ENCODE results near the gene AP5Z1. TPM values are rescaled to one million over a fixed set of nuclear protein-coding genes. Genes with fewer than 3 reads are reported as not detected.

The AP5Z1 gene
- polyA plus RNA-seq, 1 of the 3 experiments (the other 2 are of a cell fraction), result 29.5 TPM

DNA sequence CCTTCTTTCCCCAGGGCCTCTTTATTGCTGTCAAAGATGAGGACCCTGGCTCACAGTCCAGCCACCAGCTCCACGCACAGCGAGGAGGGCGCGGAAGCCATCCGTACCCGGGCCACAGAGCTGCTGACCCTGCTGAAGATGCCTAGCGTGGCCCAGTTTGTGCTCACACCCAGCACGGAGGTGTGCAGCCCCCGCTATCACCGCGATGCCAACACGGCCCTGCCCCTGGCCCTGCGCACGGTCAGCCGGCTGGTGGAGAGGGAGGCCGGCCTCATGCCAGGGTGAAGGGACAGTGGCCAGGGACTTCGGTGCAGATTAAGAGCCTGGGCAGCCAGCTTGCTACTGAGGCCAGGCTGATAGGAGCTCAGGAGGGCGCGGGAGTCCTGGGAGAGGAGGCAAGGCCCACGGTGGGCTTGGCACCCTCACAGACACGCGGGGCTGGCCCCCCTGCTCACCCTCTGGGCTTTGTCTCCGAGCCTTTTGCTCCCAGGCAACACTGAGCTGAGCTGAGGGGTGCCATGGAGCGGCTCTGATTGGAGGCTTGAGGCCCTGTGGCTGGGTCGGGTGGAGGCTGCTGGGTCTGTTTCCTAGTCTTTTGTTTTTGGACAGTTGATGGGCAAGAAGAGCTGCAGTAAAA, 15.8 kb downstream of the AP5Z1 start:
- TF ChIP-seq, protein P1, sequence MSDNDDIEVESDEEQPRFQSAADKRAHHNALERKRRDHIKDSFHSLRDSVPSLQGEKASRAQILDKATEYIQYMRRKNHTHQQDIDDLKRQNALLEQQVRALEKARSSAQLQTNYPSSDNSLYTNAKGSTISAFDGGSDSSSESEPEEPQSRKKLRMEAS (IDR thresholded peaks at IDR 0.05; ENCODE audit: low read depth), result no peak
- no peak for TF ChIP-seq CHD2 (IDR thresholded peaks at IDR 0.05; ENCODE audit: low read length, partially characterized antibody)
- TF ChIP-seq MXI1 (IDR thresholded peaks at IDR 0.05; ENCODE audit: low read depth, low read length), result no peak
- TF ChIP-seq, protein P2, sequence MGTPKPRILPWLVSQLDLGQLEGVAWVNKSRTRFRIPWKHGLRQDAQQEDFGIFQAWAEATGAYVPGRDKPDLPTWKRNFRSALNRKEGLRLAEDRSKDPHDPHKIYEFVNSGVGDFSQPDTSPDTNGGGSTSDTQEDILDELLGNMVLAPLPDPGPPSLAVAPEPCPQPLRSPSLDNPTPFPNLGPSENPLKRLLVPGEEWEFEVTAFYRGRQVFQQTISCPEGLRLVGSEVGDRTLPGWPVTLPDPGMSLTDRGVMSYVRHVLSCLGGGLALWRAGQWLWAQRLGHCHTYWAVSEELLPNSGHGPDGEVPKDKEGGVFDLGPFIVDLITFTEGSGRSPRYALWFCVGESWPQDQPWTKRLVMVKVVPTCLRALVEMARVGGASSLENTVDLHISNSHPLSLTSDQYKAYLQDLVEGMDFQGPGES (IDR thresholded peaks at IDR 0.05; ENCODE audit: low read depth, low read length), result no peak
- no peak for TF ChIP-seq YY1 (IDR thresholded peaks at IDR 0.05; ENCODE audit: low read depth)
- TF ChIP-seq NRF1 (IDR thresholded peaks at IDR 0.05; ENCODE audit: low read depth, low read length), result no peak
- TF ChIP-seq EZH2phosphoT487 (IDR thresholded peaks at IDR 0.05; ENCODE audit: borderline replicate concordance, low read depth), result no peak
- TF ChIP-seq FOXJ3 (CRISPR knock-in tag; IDR thresholded peaks at IDR 0.05), result no peak
- Histone ChIP-seq H3K27me3 (ENCODE audit: insufficient read depth) (no peaks in the 10 kb centered on the region), H3K9ac (no peak overlapping the region), H3K9me3 (no peaks in the 10 kb centered on the region), H3K9me2 (no peaks in the 10 kb centered on the region), H3K27ac (ENCODE audit: low read depth in 2 of 2, low read length in 1 of 2) (no peak overlapping the region), H3K36me3 (replicated peaks in 1 of 2; ENCODE audit: control insufficient read depth in 1 of 2, insufficient read depth in 2 of 2, low read length in 1 of 2) (peaks cover 21 to 57% of the 10 kb centered on the region in 2 experiments), H3F3A (replicated peaks; ENCODE audit: insufficient read depth) (no peaks in the 10 kb centered on the region), H3K4me1 (ENCODE audit: control insufficient read depth in 1 of 2, insufficient read depth in 2 of 2, low read depth in 1 of 2, low read length in 1 of 2) (no peaks in the 10 kb centered on the region), H3K4me2 (no peak overlapping the region), H3K4me3 (ENCODE audit: low read depth in 2 of 2, low read length in 1 of 2) (no peak overlapping the region), H2AFZ (ENCODE audit: low read depth) (no peak overlapping the region), H4K20me1 (ENCODE audit: insufficient read depth) (no peaks in the 10 kb centered on the region), H3K79me2 (ENCODE audit: insufficient read depth) (no peaks in the 10 kb centered on the region)
- no peak for DNase-seq
- ChIA-PET POLR2A (no interaction called here), CTCF (interaction anchor here (1.0 to 5.2 kb wide), 8 partner anchors 9 to 294 kb away, joined by 4 to 31 read pairs (median 5); partner anchors contain the start of genes AP5Z1 and RADIL)
- WGBS (ENCODE audit: low lambda C conversion rate), result 96% methylated on average over 23 of the region's 25 CpGs

DNA sequence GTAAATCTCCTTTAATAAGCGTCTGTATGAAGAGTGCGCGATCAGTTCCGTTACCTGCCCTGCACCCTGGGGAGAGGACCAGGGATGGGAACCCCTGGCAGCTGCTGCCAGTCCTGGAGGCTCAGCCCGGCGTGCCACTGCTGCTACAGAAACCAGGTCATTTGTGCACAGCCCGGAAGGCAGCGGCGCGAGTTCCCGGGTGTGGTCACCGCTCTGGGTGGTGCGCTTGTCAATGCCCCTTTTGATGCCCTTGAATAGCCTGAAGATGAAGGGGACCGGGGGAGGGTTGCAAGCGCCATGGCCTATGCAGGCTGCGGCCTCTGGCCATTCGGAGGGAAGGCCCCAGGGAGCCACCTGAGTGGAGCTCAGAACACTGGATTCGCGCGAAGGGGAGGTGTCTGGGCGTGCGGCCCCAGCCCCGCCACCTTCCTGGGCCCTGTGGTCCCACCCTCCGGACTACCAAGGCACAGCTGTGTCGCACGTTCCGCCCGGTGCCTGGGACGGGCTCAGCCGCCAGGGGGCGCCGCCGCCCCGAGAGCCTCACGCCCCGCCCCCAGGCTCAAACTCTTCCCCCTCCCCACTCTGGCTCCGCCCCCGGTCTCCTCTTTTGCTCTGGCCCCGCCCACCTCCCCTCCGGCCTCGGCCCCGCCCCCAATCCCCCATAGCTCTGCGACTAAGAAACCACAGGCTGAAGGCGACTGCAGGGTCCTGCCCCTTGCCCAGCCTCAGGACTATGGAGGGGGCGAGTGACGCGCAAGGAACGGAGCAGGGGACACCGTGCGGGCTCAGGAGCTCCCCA, 16.5 kb downstream of the AP5Z1 start:
- Histone ChIP-seq H3F3A (replicated peaks; ENCODE audit: insufficient read depth) (no peaks in the 10 kb centered on the region), H3K9me3 (no peaks in the 10 kb centered on the region), H3K4me3 (ENCODE audit: low read depth in 2 of 2, low read length in 1 of 2) (no peak overlapping the region; a peak in 1 of 4 replicates), H3K79me2 (ENCODE audit: insufficient read depth) (no peaks in the 10 kb centered on the region), H3K9me2 (no peaks in the 10 kb centered on the region), H3K27me3 (ENCODE audit: insufficient read depth) (no peaks in the 10 kb centered on the region), H3K4me1 (ENCODE audit: control insufficient read depth in 1 of 2, insufficient read depth in 2 of 2, low read depth in 1 of 2, low read length in 1 of 2) (no peaks in the 10 kb centered on the region), H3K4me2 (no peak overlapping the region), H3K9ac (no peak overlapping the region), H2AFZ (ENCODE audit: low read depth) (no peak overlapping the region), H4K20me1 (ENCODE audit: insufficient read depth) (no peaks in the 10 kb centered on the region), H3K36me3 (replicated peaks in 1 of 2; ENCODE audit: control insufficient read depth in 1 of 2, insufficient read depth in 2 of 2, low read length in 1 of 2) (peaks cover 15 to 55% of the 10 kb centered on the region in 2 experiments), H3K27ac (ENCODE audit: low read depth in 2 of 2, low read length in 1 of 2) (no peak overlapping the region)
- ChIA-PET POLR2A (no interaction called here), CTCF (interaction anchor here (1.0 to 5.2 kb wide), 11 partner anchors 10 to 383 kb away, joined by 3 to 31 read pairs (median 5); partner anchors contain the start of genes AP5Z1 and RADIL)
- peak; percentile 96 for DNase-seq
- WGBS (ENCODE audit: low lambda C conversion rate), result 90% methylated on average over 35 of the region's 50 CpGs
- no peak for TF ChIP-seq TCF12 (IDR thresholded peaks at IDR 0.05)
- peak; percentile 61 for TF ChIP-seq CTCF (IDR thresholded peaks at IDR 0.05)
- TF ChIP-seq TEAD4 (IDR thresholded peaks at IDR 0.05; ENCODE audit: borderline replicate concordance, insufficient read depth), result no peak
- TF ChIP-seq SMC3 (IDR thresholded peaks at IDR 0.05; ENCODE audit: low read depth, low read length), result 0 out of 2 replicates have a peak, but pooled peaks have one; percentile 13
- TF ChIP-seq RFX5 (IDR thresholded peaks at IDR 0.05; ENCODE audit: low read length), result no peak
- no peak for TF ChIP-seq GATA2 (CRISPR knock-in tag; IDR thresholded peaks at IDR 0.05)
- no peak for TF ChIP-seq NFIC (IDR thresholded peaks at IDR 0.05; ENCODE audit: borderline replicate concordance)
- TF ChIP-seq MXI1 (IDR thresholded peaks at IDR 0.05; ENCODE audit: low read depth, low read length), result no peak

Data from SK-N-SH (cell line).